ENCODE measurements around the gene MOGAT1. TPM values are rescaled to one million over a fixed set of nuclear protein-coding genes. Genes with fewer than 3 reads are reported as not detected.

Gene MOGAT1
- total and polyA plus RNA-seq, 2 of the 13 experiments (the other 11 are each of a cell fraction or from before 2014, with no cell fraction given), result 0.98 to 4.3 TPM

- no peak for TF ChIP-seq MLXIP (CRISPR knock-in tag; IDR thresholded peaks at IDR 0.05; ENCODE audit: borderline replicate concordance)
- TF ChIP-seq CREM (IDR thresholded peaks at IDR 0.05), result peak; percentile 75; the same call in 1 of the 2 replicates
- no peak for TF ChIP-seq CREM (CRISPR knock-in tag; IDR thresholded peaks at IDR 0.05)
- peak; percentile 64; the same call in 1 of the 2 replicates for TF ChIP-seq PRDM10 (CRISPR knock-in tag; IDR thresholded peaks at IDR 0.05; ENCODE audit: low read depth)
- TF ChIP-seq NFATC3 (CRISPR knock-in tag; IDR thresholded peaks at IDR 0.05), result no peak
- peak; percentile 46 for TF ChIP-seq KMT2B (CRISPR knock-in tag; IDR thresholded peaks at IDR 0.05)
- no peak for TF ChIP-seq IRX3 (CRISPR knock-in tag; IDR thresholded peaks at IDR 0.05; ENCODE audit: borderline replicate concordance, low read depth)
- TF ChIP-seq ZHX2 (IDR thresholded peaks at IDR 0.05; ENCODE audit: low read depth), result no peak
- TF ChIP-seq ZHX2 (CRISPR knock-in tag; IDR thresholded peaks at IDR 0.05; ENCODE audit: borderline replicate concordance), result no peak
- TF ChIP-seq FOXC1 (CRISPR knock-in tag; IDR thresholded peaks at IDR 0.05; ENCODE audit: borderline replicate concordance), result no peak; the same call in 1 of the 2 replicates
- TF ChIP-seq ZNF350 (CRISPR knock-in tag; IDR thresholded peaks at IDR 0.05; ENCODE audit: borderline replicate concordance, low read depth), result peak; percentile 60; the same call in 1 of the 2 replicates
- TF ChIP-seq NR0B2 (CRISPR knock-in tag; IDR thresholded peaks at IDR 0.05), result no peak
- no peak for TF ChIP-seq ZFAT (CRISPR knock-in tag; conservative IDR thresholded peaks at IDR 0.05)
Measured at GRCh38 chr2:222733846-222734702, 62.6 kb downstream of the MOGAT1 start (continued).

Measured in HepG2 (cell line).